NB4 (cell line): Measurements from ENCODE around the gene GPR85.

Experiments used
- DNase-seq: peaks from one replicate; pipeline ENCODE4 v3.0.0; 2010; ENCODE audit warnings: low read depth
- H3K4me3 ChIP-seq: one replicate; pipeline ENCODE4 v1.5.1; 2011; ENCODE audit warnings: mild to moderate bottlenecking, low read depth, low read length, moderate library complexity
- MYC ChIP-seq: IDR thresholded peaks from 2 replicates; pipeline ENCODE4 v1.6.1; 2011; ENCODE audit warnings: low read depth, low read length
- POLR2A ChIP-seq: IDR thresholded peaks from 2 replicates; pipeline ENCODE4 v1.6.1; 2011; ENCODE audit warnings: mild to moderate bottlenecking; ENCODE audit not compliant: insufficient read length; ENCODE audit errors: extremely low read depth
- TF ChIP-seq, protein P1 (sequence below): IDR thresholded peaks from one replicate; pipeline ENCODE4 v1.5.1; 2012; ENCODE audit warnings: low read depth, low read length
- TF ChIP-seq, protein P2 (sequence below): IDR thresholded peaks from 2 replicates; pipeline ENCODE4 v1.6.1; 2011; ENCODE audit warnings: low read depth, low read length

The GPR85 gene

DNA sequence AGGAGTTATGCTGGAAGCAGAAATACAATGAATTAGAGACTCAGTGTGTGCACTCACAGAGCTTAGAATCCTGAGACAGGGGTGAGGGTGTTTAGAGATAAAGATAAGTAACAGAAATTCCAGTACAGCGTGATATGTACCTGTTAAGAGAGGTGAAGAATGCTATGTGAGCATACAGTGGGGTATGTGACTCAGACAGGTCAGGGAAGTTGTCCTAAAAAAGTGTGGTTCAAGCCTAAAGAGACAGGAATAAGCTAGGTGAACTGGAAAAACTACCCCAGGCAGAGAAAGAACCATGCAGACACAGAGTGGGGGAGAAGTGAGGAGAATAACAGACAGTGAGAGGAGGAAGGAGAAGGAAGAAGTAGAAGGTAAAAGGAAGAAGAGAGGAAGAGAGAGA, 23.1 kb upstream of the GPR85 start:
- TF ChIP-seq MYC (no peak), POLR2A (no peak)
- TF ChIP-seq, protein P1, sequence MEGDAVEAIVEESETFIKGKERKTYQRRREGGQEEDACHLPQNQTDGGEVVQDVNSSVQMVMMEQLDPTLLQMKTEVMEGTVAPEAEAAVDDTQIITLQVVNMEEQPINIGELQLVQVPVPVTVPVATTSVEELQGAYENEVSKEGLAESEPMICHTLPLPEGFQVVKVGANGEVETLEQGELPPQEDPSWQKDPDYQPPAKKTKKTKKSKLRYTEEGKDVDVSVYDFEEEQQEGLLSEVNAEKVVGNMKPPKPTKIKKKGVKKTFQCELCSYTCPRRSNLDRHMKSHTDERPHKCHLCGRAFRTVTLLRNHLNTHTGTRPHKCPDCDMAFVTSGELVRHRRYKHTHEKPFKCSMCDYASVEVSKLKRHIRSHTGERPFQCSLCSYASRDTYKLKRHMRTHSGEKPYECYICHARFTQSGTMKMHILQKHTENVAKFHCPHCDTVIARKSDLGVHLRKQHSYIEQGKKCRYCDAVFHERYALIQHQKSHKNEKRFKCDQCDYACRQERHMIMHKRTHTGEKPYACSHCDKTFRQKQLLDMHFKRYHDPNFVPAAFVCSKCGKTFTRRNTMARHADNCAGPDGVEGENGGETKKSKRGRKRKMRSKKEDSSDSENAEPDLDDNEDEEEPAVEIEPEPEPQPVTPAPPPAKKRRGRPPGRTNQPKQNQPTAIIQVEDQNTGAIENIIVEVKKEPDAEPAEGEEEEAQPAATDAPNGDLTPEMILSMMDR, result no peak
- TF ChIP-seq, protein P2, sequence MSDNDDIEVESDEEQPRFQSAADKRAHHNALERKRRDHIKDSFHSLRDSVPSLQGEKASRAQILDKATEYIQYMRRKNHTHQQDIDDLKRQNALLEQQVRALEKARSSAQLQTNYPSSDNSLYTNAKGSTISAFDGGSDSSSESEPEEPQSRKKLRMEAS, result no peak
- no peak for DNase-seq

DNA sequence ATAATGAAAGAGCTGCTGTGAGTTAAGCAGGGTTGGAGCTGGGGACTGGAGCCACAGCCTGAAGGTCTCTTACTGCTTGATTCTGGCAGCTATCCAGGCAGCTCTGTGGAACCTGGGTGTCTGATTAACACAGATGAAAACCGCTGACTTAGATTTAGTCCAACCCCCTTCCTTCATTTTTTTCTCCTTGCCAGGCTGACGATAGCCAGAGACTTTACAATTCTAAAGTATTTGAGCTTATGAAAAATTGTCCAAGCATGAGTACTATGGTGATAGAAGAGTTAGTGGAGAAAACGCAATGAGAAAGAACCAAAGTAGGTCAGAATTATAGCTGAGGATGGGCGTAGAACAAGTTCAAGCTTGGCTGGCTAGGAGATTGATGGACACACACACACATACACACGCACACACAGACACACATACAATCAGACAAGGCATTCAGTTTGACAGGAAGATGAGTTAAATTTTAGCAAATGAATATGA, 13.5 kb upstream of the GPR85 start:
- no peak for DNase-seq
- TF ChIP-seq, protein P2, result no peak
- no peak for TF ChIP-seq POLR2A
- TF ChIP-seq MYC, result no peak
- TF ChIP-seq, protein P1, result no peak
- no peak overlapping the region for H3K4me3 ChIP-seq

More for the DNA sequence above, 23.1 kb upstream of the GPR85 start:
- no peak overlapping the region for H3K4me3 ChIP-seq

DNA sequence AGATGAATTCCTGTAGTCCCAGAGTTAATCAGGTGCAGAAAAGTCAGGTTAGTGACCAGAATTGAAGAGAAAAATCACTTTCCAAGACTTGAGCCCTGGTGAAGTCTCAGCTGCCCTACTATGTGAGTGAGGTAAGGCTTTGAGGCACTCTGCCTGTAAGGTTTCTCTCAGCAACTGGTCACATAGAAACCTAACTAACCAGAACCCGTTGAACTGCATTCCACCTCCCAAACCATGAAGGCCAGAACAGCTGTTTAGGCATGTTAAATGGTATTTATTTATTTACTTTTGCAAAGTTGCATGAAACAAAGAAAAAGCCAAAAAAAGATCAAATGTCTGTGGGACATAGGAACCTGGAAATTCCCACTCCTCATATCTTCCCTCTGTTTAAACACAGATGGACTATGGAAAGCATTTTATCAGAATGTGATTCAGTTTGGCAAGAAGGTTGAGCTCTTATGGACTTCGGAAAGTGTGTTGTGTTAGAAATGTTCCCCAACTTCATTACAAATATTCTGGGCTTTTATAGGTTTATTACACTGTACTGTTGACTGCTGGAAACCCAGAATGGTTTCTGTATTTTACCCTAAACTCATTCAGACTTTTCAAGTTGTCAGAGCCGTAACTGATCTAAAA, 12.8 kb upstream of the GPR85 start:
- no peak overlapping the region for H3K4me3 ChIP-seq
- DNase-seq, result no peak
- TF ChIP-seq, protein P2, result no peak
- TF ChIP-seq MYC (no peak), POLR2A (no peak)
- TF ChIP-seq, protein P1, result no peak

DNA sequence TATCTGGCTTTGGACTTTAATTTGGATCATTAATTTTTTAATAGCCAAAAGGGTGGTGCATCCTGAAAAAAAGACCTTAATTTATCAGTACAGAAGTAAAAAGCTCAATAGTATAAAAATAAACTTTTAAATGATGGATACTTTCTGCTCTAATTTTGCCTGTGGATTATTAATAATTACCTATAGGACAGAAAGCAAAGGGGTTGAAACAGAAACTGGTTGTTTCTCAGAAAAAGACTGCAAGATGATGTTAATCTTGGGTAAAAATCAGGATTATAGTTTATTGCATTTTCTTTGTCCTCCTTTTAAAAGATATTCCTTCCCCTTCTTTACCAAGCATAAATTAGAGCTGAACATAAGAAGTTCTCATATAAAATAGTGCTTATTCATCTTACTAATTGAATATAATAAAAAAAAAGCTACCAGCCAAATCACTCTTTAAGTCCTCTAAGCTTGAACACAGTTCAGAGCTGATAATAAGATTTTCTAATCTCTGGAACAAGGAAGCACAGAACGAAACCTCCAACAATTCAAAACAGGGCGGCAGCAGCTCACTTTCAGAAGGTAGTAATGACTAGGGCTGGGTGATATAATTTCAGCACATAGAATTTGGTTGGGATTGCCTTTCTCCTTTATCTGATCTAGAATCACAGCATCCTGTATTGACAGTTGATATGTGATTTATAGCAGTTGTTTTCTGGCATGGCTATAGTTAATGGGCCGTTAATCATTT, 8.1 kb upstream of the GPR85 start:
- TF ChIP-seq POLR2A, result no peak
- TF ChIP-seq, protein P1, result no peak
- no peak for TF ChIP-seq MYC
- TF ChIP-seq, protein P2, result no peak
- H3K4me3 ChIP-seq, result no peak overlapping the region
- no peak for DNase-seq

DNA sequence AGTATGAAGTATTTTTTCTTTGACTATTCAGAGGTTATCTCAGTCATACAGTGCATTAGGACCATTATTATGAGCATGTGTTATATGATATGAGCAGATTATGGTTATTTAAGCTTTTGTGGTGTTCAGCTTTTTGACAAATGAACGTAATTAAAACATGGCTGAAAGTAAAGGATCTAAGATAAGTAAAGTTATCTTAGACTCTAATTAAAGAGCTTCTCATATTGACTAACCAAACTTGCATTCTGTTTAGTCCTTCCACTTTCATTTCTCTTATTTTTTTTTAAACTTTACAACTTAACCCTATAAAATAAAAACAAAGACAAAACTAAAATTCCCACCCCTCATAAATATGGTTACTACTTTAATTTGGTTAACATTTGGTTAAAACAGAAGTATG, 6.9 kb upstream of the GPR85 start:
- TF ChIP-seq MYC, result no peak
- TF ChIP-seq, protein P1, result no peak
- TF ChIP-seq, protein P2, result no peak
- TF ChIP-seq POLR2A, result no peak
- no peak for DNase-seq
- H3K4me3 ChIP-seq, result no peak overlapping the region
